HEK293T (cell line): Measurements from ENCODE around the gene TRRAP.

ENCODE experiments used
- BHLHE40 ChIP-seq: fragments of 450-650 bp; IDR thresholded peaks from 2 replicates; pipeline ENCODE4 v1.6.1; 2016; ENCODE audit warnings: mild to moderate bottlenecking, moderate library complexity, borderline replicate concordance
- ELF4 ChIP-seq: fragments of 450-650 bp; IDR thresholded peaks from 2 replicates; pipeline ENCODE4 v1.6.1; 2017; ENCODE audit warnings: antibody characterized with exemption
- FOXK2 ChIP-seq: fragments of 450-650 bp; IDR thresholded peaks from 2 replicates; pipeline ENCODE4 v1.6.1; 2016; ENCODE audit warnings: mild to moderate bottlenecking
- FOXM1 ChIP-seq: fragments of 450-650 bp; IDR thresholded peaks from 2 replicates; pipeline ENCODE4 v1.6.1; 2017; ENCODE audit warnings: mild to moderate bottlenecking, borderline replicate concordance
- HDGF ChIP-seq: fragments of 450-650 bp; IDR thresholded peaks from 2 replicates; pipeline ENCODE4 v1.6.1; 2017; ENCODE audit warnings: antibody characterized with exemption, borderline replicate concordance
- L3MBTL2 ChIP-seq: fragments of 450-650 bp; conservative IDR thresholded peaks from 2 replicates; pipeline ENCODE4 v1.6.1; 2016; ENCODE audit warnings: mild to moderate bottlenecking
- SP1 ChIP-seq: fragments of 450-650 bp; IDR thresholded peaks from 2 replicates; pipeline ENCODE4 v1.6.1; 2017
- SUZ12 ChIP-seq: fragments of 450-650 bp; IDR thresholded peaks from 2 replicates; pipeline ENCODE4 v1.6.1; 2016; ENCODE audit warnings: mild to moderate bottlenecking
- TARDBP ChIP-seq: fragments of 450-650 bp; IDR thresholded peaks from 2 replicates; pipeline ENCODE4 v1.6.1; 2016
- ZNF384 ChIP-seq: fragments of 450-650 bp; IDR thresholded peaks from 2 replicates; pipeline ENCODE4 v1.6.1; 2016

GRCh38 chr7:98994046-98994944 is 116.0 kb downstream of the TRRAP start:
- TF ChIP-seq L3MBTL2 = no peak
- TF ChIP-seq SP1 = no peak
- no peak for TF ChIP-seq HDGF
- no peak for TF ChIP-seq FOXM1
- no peak for TF ChIP-seq BHLHE40
- TF ChIP-seq SUZ12 = no peak
- TF ChIP-seq TARDBP = no peak
- no peak for TF ChIP-seq FOXK2
- no peak for TF ChIP-seq ELF4
- no peak for TF ChIP-seq ZNF384
